Stimulated activated memory B cell treated with anti-CD40 and anti-IgM and Interleukin-4, amounts not matched to agents 10 μg/mL and 1 μg/mL and 100 μg/mL, for 72 hours (primary cell): Measurements from ENCODE around the gene CLDN6.
A peak's percentile ranks its signal among the peaks of the same experiment; 100 is the strongest.

Experiments
- ATAC-seq: fragments of 150-1000 bp; cut with Tn5 transposase; 2 replicates; pipeline ENCODE4 v1.10.0; 2021
- H3K27ac Mint-ChIP-seq: one replicate; pipeline ENCODE4 v1.8.0; 2022; ENCODE audit warnings: mild to moderate bottlenecking, mixed read lengths
- H3K27me3 Mint-ChIP-seq: one replicate; pipeline ENCODE4 v1.8.0; 2022; ENCODE audit warnings: mixed read lengths
- H3K36me3 Mint-ChIP-seq: one replicate; pipeline ENCODE4 v1.8.0; 2022; ENCODE audit warnings: mixed read lengths
- H3K4me1 Mint-ChIP-seq: one replicate; pipeline ENCODE4 v1.8.0; 2022; ENCODE audit warnings: mixed read lengths
- H3K4me3 Mint-ChIP-seq: one replicate; pipeline ENCODE4 v1.8.0; 2022; ENCODE audit warnings: mild to moderate bottlenecking, moderate library complexity, mixed read lengths
- H3K9me3 Mint-ChIP-seq: one replicate; pipeline ENCODE4 v1.8.0; 2022; ENCODE audit warnings: mixed read lengths

CLDN6 gene

GRCh38 chr16:3025032-3026002 is 7.3 kb upstream of the CLDN6 start:
- Mint-ChIP-seq H3K27ac (no peak overlapping the region), H3K9me3 (no peaks in the 10 kb centered on the region), H3K4me3 (no peak overlapping the region), H3K27me3 (peaks cover 25% of the 10 kb centered on the region), H3K4me1 (peaks cover 80% of the 10 kb centered on the region), H3K36me3 (peaks cover 17% of the 10 kb centered on the region)
- no peak for ATAC-seq

DNA sequence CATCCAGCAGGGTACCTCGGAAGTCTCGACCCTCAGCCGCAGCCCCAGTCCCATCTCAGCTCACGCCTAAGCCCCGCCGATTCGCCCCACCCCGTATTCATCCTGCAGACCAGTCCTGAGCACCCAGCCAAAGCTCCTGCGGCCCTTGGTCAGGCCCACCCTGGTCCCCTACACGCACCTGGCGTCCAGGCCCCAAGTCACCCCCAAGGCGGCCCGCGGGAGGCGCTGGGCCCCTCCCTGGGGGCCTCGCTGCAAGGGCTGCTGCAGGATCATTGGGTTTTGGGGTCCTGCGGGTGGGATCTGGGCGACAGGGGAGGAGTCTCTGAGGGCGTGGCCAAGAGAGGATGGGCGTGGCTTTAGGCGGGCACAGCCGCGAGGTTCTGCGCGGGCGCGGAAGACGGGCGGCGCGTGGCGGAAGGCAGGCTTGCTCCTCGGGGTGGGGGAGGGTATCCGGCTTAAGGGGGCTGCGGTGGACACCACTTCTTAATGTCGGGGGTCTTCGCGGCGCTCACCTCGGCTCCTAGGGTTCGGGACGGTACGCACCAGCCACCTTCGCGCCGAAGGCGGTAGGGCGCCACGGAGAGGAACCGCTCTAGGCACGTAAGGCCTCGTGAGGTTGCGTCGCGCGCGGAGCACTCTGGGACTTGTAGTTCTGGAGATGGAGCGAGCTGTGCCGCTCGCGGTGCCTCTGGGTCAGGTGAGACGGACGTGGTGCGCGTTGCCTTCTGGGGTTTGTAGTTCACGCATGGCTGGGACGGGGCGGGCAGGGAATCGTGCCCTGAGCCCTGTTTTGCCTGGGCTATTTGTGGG is 5.9 kb upstream of the CLDN6 start, which contains the start of the genes HCFC1R1 and THOC6:
TSS of gene HCFC1R1 (minus strand) at position 274 of the 810 bp plus-strand sequence. CDS start at position 273, 1 bp downstream.
TSS of gene THOC6 (plus strand) at position 367 of the 810 bp plus-strand sequence. CDS start at position 659, 292 bp downstream.
- peak within 1 kb of the TSS; percentile 81 for H3K4me3 Mint-ChIP-seq
- peak within 1 kb of the TSS; percentile 83 for H3K27ac Mint-ChIP-seq
- ATAC-seq = peak; percentile 90
- no peaks in the 10 kb centered on the region for H3K9me3 Mint-ChIP-seq
- H3K4me1 Mint-ChIP-seq = peaks cover 73% of the 10 kb centered on the region
- peaks cover 17% of the 10 kb centered on the region for H3K36me3 Mint-ChIP-seq
- peaks cover 10% of the 10 kb centered on the region for H3K27me3 Mint-ChIP-seq

DNA sequence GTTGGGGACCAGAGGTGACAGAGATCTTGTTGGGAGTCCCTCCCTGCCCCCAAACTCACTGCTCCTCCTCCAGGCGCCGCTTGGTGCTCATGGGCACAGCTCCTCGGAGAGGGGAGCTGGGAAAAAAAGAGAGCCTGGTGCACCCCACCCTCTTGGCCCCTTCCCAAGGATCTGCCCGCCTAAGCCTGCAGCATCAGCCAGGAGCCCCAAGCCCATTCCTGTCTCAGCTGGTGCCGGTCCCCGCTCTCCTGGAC is 5.4 kb upstream of the CLDN6 start:
- Mint-ChIP-seq H3K27me3 (peaks cover 10% of the 10 kb centered on the region), H3K4me1 (peaks cover 68% of the 10 kb centered on the region), H3K36me3 (peaks cover 17% of the 10 kb centered on the region), H3K27ac (peak overlapping the region; percentile 83), H3K9me3 (no peaks in the 10 kb centered on the region), H3K4me3 (peak overlapping the region; percentile 81)
- ATAC-seq = no peak

- peaks cover 17% of the 10 kb centered on the region for H3K36me3 Mint-ChIP-seq
- no peaks in the 10 kb centered on the region for H3K9me3 Mint-ChIP-seq
- peak overlapping the region; percentile 83 for H3K27ac Mint-ChIP-seq
- peaks cover 10% of the 10 kb centered on the region for H3K27me3 Mint-ChIP-seq
- peaks cover 68% of the 10 kb centered on the region for H3K4me1 Mint-ChIP-seq
- peak overlapping the region; percentile 81 for H3K4me3 Mint-ChIP-seq
- peak; percentile 42 for ATAC-seq
Measured at GRCh38 chr16:3022684-3023414, 4.9 kb upstream of the CLDN6 start.

DNA sequence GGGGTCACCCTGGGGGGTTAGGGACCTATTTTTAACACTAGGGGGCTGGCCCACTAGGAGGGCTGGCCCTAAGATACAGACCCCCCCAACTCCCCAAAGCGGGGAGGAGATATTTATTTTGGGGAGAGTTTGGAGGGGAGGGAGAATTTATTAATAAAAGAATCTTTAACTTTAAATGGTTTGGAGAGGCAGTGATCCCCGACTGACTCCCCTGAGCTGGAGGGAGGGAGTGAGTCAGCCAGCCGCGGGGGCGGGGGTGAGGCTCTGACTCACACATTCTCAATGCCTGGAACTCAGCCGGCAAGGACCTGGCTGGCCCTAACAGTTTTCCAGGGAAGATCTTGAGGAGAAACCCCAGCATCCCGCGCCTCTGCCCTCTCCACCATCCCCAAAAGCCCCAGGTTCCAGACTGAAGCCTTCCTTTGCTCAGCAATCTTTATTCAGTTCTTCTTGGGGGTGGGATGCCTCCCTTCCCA is 4.3 kb upstream of the CLDN6 start:
- H3K4me3 Mint-ChIP-seq = peak overlapping the region; percentile 81
- H3K27me3 Mint-ChIP-seq = peaks cover 16% of the 10 kb centered on the region
- H3K4me1 Mint-ChIP-seq = peaks cover 67% of the 10 kb centered on the region
- ATAC-seq = no peak
- H3K9me3 Mint-ChIP-seq = no peaks in the 10 kb centered on the region
- H3K36me3 Mint-ChIP-seq = peaks cover 15% of the 10 kb centered on the region
- H3K27ac Mint-ChIP-seq = peak overlapping the region; percentile 83

GRCh38 chr16:3021449-3022207 is 3.6 kb upstream of the CLDN6 start:
- peaks cover 67% of the 10 kb centered on the region for H3K4me1 Mint-ChIP-seq
- peaks cover 8% of the 10 kb centered on the region for H3K36me3 Mint-ChIP-seq
- peak overlapping the region; percentile 83 for H3K27ac Mint-ChIP-seq
- H3K9me3 Mint-ChIP-seq = no peaks in the 10 kb centered on the region
- ATAC-seq = peak; percentile 42
- peaks cover 22% of the 10 kb centered on the region for H3K27me3 Mint-ChIP-seq
- H3K4me3 Mint-ChIP-seq = peak overlapping the region; percentile 81

GRCh38 chr16:3020604-3021448 is 2.8 kb upstream of the CLDN6 start:
- Mint-ChIP-seq H3K4me3 (peak overlapping the region; percentile 84), H3K27me3 (peaks cover 23% of the 10 kb centered on the region), H3K27ac (peak overlapping the region; percentile 83), H3K36me3 (peaks cover under 1% of the 10 kb centered on the region), H3K9me3 (no peaks in the 10 kb centered on the region), H3K4me1 (peaks cover 59% of the 10 kb centered on the region)
- no peak for ATAC-seq

DNA sequence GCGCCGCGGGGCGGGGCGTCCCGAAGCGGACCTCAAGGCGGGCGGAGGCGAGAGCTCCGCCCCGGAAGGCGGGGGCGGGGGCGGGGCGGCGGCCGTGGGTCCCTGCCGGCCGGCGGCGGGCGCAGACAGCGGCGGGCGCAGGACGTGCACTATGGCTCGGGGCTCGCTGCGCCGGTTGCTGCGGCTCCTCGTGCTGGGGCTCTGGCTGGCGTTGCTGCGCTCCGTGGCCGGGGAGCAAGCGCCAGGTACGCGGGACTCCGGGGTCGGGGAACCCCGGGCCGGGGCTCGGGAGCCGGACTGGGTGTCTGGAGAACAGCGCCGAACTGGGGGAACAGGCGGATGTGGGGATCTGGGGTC is 2.2 kb upstream of the CLDN6 start, which contains the start of gene TNFRSF12A:
TSS of gene TNFRSF12A (plus strand) at position 122 of the 357 bp plus-strand sequence. CDS start at position 152, 30 bp downstream.
- Mint-ChIP-seq H3K4me3 (peak within 1 kb of the TSS; percentile 84), H3K36me3 (no peaks in the 10 kb centered on the region), H3K27ac (peak within 1 kb of the TSS; percentile 83), H3K4me1 (peaks cover 53% of the 10 kb centered on the region), H3K27me3 (peaks cover 23% of the 10 kb centered on the region), H3K9me3 (no peaks in the 10 kb centered on the region)
- peak; percentile 42 for ATAC-seq

DNA sequence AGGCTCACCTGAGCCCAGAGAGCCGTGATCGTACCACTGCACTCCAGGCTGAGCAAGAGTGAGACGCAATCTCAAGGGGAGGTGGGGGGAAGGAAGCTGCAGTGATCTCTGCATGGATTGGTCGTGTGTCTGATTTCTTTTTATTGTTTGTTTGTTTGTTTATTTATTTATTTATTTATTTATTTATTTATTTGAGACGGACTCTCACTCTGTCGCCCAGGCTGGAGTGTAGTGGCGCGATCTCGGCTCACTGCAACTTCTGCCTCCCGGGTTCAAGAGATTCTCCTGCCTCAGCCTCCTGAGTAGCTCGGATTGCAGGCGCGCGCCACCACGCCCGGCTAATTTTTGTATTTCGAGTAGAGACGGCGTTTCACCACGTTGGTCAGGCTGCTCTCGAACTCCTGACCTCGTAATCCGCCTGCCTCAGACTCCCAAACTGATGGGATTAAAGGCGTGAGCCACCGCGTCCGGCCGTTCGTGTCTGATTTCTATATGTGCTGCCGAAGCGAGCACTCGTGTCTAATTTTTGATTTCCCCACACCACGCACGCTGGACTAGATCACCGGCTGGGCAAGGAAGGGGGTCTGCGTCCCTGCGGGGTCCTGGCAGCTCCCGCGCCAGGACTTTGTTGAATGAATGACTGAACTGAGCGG is 1.7 kb upstream of the CLDN6 start:
- H3K27ac Mint-ChIP-seq = peak overlapping the region; percentile 83
- no peaks in the 10 kb centered on the region for H3K36me3 Mint-ChIP-seq
- H3K9me3 Mint-ChIP-seq = no peaks in the 10 kb centered on the region
- peaks cover 51% of the 10 kb centered on the region for H3K4me1 Mint-ChIP-seq
- ATAC-seq = no peak
- peaks cover 23% of the 10 kb centered on the region for H3K27me3 Mint-ChIP-seq
- peak overlapping the region; percentile 84 for H3K4me3 Mint-ChIP-seq

- Mint-ChIP-seq H3K4me3 (no peak overlapping the region), H3K4me1 (peaks cover 31% of the 10 kb centered on the region), H3K36me3 (no peaks in the 10 kb centered on the region), H3K27ac (no peak overlapping the region), H3K9me3 (no peaks in the 10 kb centered on the region), H3K27me3 (peaks cover 46% of the 10 kb centered on the region)
- ATAC-seq = no peak
Measured at GRCh38 chr16:3017344-3017743, 639 bp downstream of the CLDN6 start.

DNA sequence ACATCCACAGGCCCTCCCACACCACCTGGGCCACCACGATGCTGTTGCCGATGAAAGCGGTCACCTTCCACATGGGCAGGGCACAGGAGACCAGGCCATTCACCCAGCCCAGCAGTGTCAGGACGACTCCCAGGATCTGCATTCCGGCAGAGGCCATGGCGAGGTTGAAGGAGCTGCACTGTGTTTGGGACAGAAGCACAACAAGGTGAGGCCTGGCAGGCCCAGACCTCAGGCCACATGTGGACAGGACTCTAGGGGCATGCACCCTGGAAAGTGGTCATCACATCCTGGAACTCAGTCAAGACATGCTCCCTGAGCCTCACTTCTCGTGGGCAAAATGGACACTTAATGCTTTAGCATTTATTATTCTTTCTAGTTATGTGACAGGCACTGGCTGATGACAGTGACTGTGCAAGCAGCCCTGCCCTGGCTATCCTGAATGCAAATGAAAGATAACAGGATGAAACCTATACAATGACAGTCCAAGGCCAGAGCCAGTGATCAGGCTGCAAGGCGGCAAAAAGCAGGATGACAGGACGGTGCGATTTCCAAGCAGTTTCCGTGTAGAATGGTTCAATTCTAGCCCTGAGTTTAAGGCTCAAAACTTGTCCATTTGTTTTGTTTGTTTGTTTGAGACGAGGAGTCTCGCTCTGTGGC is 2.0 kb downstream of the CLDN6 start:
- Mint-ChIP-seq H3K4me1 (peaks cover 18% of the 10 kb centered on the region), H3K4me3 (no peak overlapping the region), H3K27me3 (peaks cover 59% of the 10 kb centered on the region), H3K36me3 (no peaks in the 10 kb centered on the region), H3K27ac (no peak overlapping the region), H3K9me3 (no peaks in the 10 kb centered on the region)
- no peak for ATAC-seq

DNA sequence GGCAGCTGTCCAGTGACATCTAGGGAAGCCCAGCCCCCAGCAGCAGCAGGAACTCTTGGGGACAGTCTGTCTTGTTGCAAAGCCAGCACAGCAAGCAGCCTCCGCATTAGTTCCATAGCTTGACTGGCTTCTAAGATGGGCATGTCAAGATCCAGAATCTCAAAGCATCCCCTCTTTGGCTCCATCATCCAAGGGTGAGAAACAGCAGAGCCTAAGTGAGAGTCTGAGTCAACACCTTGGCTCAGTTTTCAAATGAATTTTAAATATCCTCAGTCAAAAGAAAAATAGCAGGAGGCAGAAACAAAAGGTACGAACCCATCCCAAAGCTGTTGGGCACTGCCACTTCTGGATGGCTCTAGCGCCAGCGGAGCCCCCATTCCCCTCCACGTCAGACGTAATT is 3.0 kb downstream of the CLDN6 start:
- Mint-ChIP-seq H3K27me3 (peaks cover 61% of the 10 kb centered on the region), H3K4me3 (no peak overlapping the region), H3K4me1 (peaks cover 9% of the 10 kb centered on the region), H3K36me3 (no peaks in the 10 kb centered on the region), H3K27ac (no peak overlapping the region), H3K9me3 (no peaks in the 10 kb centered on the region)
- ATAC-seq = no peak
